Measurements from ENCODE around the gene SERTAD1. TPM values are rescaled to one million over a fixed set of nuclear protein-coding genes. Genes with fewer than 3 reads are reported as not detected.

The SERTAD1 gene
- total and polyA plus RNA-seq, 9 donors: 5.7 to 9.8 (median 8.1) TPM

DNA sequence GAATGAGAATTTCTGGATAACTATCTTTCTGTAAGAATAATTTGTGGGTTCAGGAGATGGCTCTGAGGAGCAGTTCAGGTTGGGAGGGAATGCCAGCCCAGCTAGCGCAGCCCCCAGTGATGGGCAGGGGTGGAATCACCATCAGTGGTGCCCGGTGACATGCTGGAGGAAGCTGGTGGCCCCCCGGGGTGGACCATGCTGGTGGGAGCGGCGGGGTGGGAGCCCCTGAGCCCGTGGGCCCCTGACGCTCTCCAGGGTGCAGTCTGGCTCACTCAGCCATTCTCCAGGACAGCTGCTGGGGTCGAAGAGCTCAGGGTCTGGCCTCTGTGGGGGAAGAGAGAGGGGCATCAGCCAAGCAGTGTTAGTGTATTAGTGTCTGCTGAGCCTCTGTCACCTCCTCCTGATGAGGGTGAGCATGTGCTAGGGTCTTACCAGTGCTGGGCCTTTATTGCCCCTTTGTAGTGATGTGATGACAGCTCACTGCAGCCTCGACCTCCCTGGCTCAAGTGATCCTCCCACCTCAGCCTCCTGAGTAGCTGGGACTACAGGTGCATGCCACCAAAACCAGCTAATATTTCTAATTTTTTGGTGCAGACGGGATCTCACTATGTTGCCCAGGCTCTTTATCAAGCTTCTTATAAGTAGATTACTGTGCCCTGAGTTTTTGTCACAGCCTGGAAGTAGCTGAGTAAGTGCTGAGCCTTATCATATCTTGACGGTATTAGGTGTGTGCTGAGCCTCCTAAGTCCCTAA is 46.2 kb downstream of the SERTAD1 start:
- Histone ChIP-seq H3K4me1 (ENCODE audit: control insufficient read depth, insufficient read depth, low read length) (no peaks in the 10 kb centered on the region), H3K27me3 (ENCODE audit: control insufficient read depth, insufficient read depth, low read length) (no peaks in the 10 kb centered on the region), H3K27ac (ENCODE audit: low read length) (no peak overlapping the region), H3K9me3 (replicated peaks; ENCODE audit: control insufficient read depth, low read depth, low read length) (no peaks in the 10 kb centered on the region), H3K36me3 (ENCODE audit: control insufficient read depth, insufficient read depth, low read length) (peaks cover 40% of the 10 kb centered on the region), H3K4me3 (ENCODE audit: low read length) (no peak overlapping the region)
- 77% methylated on average over 6 of the region's 11 CpGs for WGBS (ENCODE audit: insufficient coverage)
- DNase-seq: no peak

DNA sequence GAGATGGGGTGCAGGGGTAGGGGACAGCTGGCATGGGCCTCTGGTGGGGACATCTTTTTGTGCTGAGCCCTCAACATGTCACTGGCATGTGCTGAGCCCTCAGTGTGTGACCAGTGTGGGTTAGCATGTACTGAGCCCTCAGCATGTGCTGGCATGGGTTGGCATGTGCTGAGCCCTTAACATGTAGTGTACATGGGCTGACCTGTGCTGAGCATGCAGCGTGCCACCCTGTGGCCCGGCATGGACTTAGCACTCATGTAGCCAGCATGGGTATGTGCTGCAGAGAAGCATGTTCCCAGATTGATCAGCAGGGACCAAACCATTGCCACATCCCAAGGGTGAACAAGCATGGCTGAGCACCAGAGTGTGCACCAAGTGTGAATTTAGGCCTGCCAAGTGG is 47.3 kb downstream of the SERTAD1 start:
- Histone ChIP-seq H3K4me1 (ENCODE audit: control insufficient read depth, insufficient read depth, low read length) (no peaks in the 10 kb centered on the region), H3K27ac (ENCODE audit: low read length) (no peak overlapping the region), H3K36me3 (ENCODE audit: control insufficient read depth, insufficient read depth, low read length) (peaks cover 48% of the 10 kb centered on the region), H3K9me3 (replicated peaks; ENCODE audit: control insufficient read depth, low read depth, low read length) (no peaks in the 10 kb centered on the region), H3K27me3 (ENCODE audit: control insufficient read depth, insufficient read depth, low read length) (no peaks in the 10 kb centered on the region), H3K4me3 (ENCODE audit: low read length) (no peak overlapping the region)
- DNase-seq: no peak
- WGBS (ENCODE audit: insufficient coverage): 86% methylated on average over 2 of the region's 2 CpGs

DNA sequence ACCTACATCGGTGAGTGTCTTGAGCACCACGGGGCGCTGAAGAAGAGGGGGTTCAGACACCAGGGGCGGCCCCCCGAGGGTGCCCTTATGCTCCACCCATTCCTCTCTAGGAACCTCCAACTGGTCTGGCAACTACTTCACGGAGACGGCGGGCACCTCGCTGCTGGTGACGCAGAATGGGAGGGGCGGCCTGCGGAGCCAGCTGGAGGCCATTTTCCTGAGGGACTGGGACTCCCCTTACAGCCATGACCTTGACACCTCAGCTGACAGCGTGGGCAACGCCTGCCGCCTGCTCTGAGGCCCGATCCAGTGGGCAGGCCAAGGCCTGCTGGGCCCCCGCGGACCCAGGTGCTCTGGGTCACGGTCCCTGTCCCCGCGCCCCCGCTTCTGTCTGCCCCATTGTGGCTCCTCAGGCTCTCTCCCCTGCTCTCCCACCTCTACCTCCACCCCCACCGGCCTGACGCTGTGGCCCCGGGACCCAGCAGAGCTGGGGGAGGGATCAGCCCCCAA is 47.9 kb downstream of the SERTAD1 start:
- Histone ChIP-seq H3K4me1 (ENCODE audit: control insufficient read depth, insufficient read depth, low read length) (no peaks in the 10 kb centered on the region), H3K36me3 (ENCODE audit: control insufficient read depth, insufficient read depth, low read length) (peaks cover 54% of the 10 kb centered on the region), H3K27ac (ENCODE audit: low read length) (no peak overlapping the region), H3K4me3 (ENCODE audit: low read length) (no peak overlapping the region), H3K9me3 (replicated peaks; ENCODE audit: control insufficient read depth, low read depth, low read length) (no peaks in the 10 kb centered on the region), H3K27me3 (ENCODE audit: control insufficient read depth, insufficient read depth, low read length) (no peaks in the 10 kb centered on the region)
- DNase-seq: no peak
- WGBS (ENCODE audit: insufficient coverage): 80% methylated on average over 21 of the region's 25 CpGs

DNA sequence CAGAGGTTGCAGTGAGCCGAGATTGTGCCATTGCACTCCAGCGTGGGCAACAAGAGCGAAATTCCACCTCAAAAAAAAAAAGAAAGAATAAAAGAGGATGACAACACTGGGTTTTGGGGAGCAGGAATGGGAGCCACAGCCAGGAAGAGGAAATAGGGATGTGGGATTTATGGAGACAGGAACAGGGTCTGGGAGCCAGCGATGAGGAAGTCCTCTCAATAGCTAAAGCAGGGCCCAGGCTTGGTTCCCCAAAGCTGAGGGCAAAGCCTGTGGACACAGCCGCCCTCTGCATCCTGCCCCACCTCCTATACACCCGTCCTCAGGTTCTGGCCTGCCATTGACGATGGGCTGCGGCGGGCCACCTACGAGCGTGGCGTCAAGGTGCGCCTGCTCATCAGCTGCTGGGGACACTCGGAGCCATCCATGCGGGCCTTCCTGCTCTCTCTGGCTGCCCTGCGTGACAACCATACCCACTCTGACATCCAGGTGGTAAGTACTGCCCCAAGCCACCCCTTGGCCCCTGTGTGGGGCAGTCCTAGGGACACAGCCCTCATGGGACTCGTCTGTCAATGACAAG is 49.4 kb downstream of the SERTAD1 start:
- Histone ChIP-seq H3K27me3 (ENCODE audit: control insufficient read depth, insufficient read depth, low read length) (no peaks in the 10 kb centered on the region), H3K9me3 (replicated peaks; ENCODE audit: control insufficient read depth, low read depth, low read length) (no peaks in the 10 kb centered on the region), H3K4me3 (ENCODE audit: low read length) (no peak overlapping the region), H3K4me1 (ENCODE audit: control insufficient read depth, insufficient read depth, low read length) (no peaks in the 10 kb centered on the region), H3K27ac (ENCODE audit: low read length) (no peak overlapping the region), H3K36me3 (ENCODE audit: control insufficient read depth, insufficient read depth, low read length) (peaks cover 69% of the 10 kb centered on the region)
- WGBS (ENCODE audit: insufficient coverage): 85% methylated on average over 14 of the region's 17 CpGs
- no peak for DNase-seq

DNA sequence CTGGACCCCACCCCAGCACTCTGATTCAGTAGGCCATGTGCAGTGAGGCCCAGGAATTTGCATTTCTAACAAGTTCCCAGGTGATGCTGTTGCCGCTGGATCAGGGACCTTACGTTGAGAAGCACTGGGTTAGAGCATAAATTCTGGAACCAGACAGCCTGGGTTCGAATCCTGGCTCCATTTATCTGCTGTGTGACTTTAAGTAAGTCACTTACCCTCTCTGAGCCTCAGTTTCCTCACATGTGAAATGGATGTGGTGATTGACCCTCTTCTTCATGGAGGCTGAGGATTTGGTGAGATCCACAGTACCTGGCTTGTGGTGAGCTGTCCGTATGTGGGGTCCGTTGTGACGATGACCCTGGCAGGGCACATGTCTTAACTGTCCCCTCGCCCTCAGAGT is 51.7 kb downstream of the SERTAD1 start:
- H3K4me3 ChIP-seq (ENCODE audit: low read length): no peak overlapping the region
- H3K36me3 ChIP-seq (ENCODE audit: control insufficient read depth, insufficient read depth, low read length): peaks cover 75% of the 10 kb centered on the region
- no peak for DNase-seq
- H3K4me1 ChIP-seq (ENCODE audit: control insufficient read depth, insufficient read depth, low read length): peaks cover 2% of the 10 kb centered on the region
- H3K9me3 ChIP-seq (replicated peaks; ENCODE audit: control insufficient read depth, low read depth, low read length): no peaks in the 10 kb centered on the region
- WGBS (ENCODE audit: insufficient coverage): 91% methylated on average over 7 of the region's 7 CpGs
- H3K27ac ChIP-seq (ENCODE audit: low read length): no peak overlapping the region
- H3K27me3 ChIP-seq (ENCODE audit: control insufficient read depth, insufficient read depth, low read length): no peaks in the 10 kb centered on the region

DNA sequence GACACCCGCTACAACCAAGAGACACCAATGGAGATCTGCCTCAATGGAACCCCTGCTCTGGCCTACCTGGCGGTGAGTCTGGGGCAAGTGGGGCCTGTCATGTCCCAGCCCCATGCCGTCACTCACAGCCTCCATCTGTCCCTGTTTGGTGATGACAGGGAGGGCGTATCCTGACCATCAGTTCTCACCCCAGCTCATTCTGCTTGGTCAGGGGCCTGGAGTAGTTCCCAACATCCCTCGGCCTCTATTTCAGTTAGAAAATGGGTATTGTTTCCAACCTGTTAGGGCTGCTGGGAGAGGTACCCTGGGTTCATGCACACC is 54.0 kb downstream of the SERTAD1 start:
- Histone ChIP-seq H3K4me3 (ENCODE audit: low read length) (no peak overlapping the region), H3K27ac (ENCODE audit: low read length) (no peak overlapping the region), H3K27me3 (ENCODE audit: control insufficient read depth, insufficient read depth, low read length) (no peaks in the 10 kb centered on the region), H3K36me3 (ENCODE audit: control insufficient read depth, insufficient read depth, low read length) (peaks cover 81% of the 10 kb centered on the region), H3K9me3 (replicated peaks; ENCODE audit: control insufficient read depth, low read depth, low read length) (no peaks in the 10 kb centered on the region), H3K4me1 (ENCODE audit: control insufficient read depth, insufficient read depth, low read length) (peaks cover 20% of the 10 kb centered on the region)
- no peak for DNase-seq
- 94% methylated on average over 2 of the region's 5 CpGs for WGBS (ENCODE audit: insufficient coverage)

Other genes with a start within 250 kb of the SERTAD1 start
- gene MAP3K10, start 234.6 kb downstream of the SERTAD1 start, total RNA-seq: 4.2 TPM
- 10 to 100 TPM in 6 of 8 donors, 1 to 10 TPM in 2; 7.4 to 12.6 (median 11.0) TPM for gene MAP3K10, start 234.6 kb downstream of the SERTAD1 start, polyA plus RNA-seq (ENCODE audit: insufficient read depth in 1 of 8, insufficient read length in 8 of 8, low replicate concordance in 1 of 8)
- gene TTC9B, start 207.6 kb downstream of the SERTAD1 start, total RNA-seq: 0.09 TPM
- gene TTC9B, start 207.6 kb downstream of the SERTAD1 start, polyA plus RNA-seq (ENCODE audit: insufficient read depth in 1 of 8, insufficient read length in 8 of 8, low replicate concordance in 1 of 8): under 1 TPM in 5 of 8 donors, not detected in 3; 0.08 to 0.13 (median 0.12) TPM
- 0.31 TPM for gene CCNP, start 199.3 kb downstream of the SERTAD1 start, total RNA-seq
- under 1 TPM; 0.23 to 0.65 (median 0.39) TPM for gene CCNP, start 199.3 kb downstream of the SERTAD1 start, polyA plus RNA-seq (ENCODE audit: insufficient read depth in 1 of 8, insufficient read length in 8 of 8, low replicate concordance in 1 of 8)
- 120 TPM for gene AKT2, start 140.6 kb downstream of the SERTAD1 start, total RNA-seq
- gene AKT2, start 140.6 kb downstream of the SERTAD1 start, polyA plus RNA-seq (ENCODE audit: insufficient read depth in 1 of 8, insufficient read length in 8 of 8, low replicate concordance in 1 of 8): 100 to 1,000 TPM; 149 to 223 (median 176) TPM
- 36.6 TPM for gene C19orf47, start 77.6 kb downstream of the SERTAD1 start, total RNA-seq
- gene C19orf47, start 77.6 kb downstream of the SERTAD1 start, polyA plus RNA-seq (ENCODE audit: insufficient read depth in 1 of 8, insufficient read length in 8 of 8, low replicate concordance in 1 of 8): 10 to 100 TPM; 54.3 to 70.2 (median 58.8) TPM
- gene PLD3, start 77.3 kb downstream of the SERTAD1 start, total RNA-seq: 255 TPM
- gene PLD3, start 77.3 kb downstream of the SERTAD1 start, polyA plus RNA-seq (ENCODE audit: insufficient read depth in 1 of 8, insufficient read length in 8 of 8, low replicate concordance in 1 of 8): 100 to 1,000 TPM; 193 to 271 (median 265) TPM
- gene HIPK4, start 35.8 kb downstream of the SERTAD1 start, total RNA-seq: 0.13 TPM
- gene HIPK4, start 35.8 kb downstream of the SERTAD1 start, polyA plus RNA-seq (ENCODE audit: insufficient read depth in 1 of 8, insufficient read length in 8 of 8, low replicate concordance in 1 of 8): 1 to 10 TPM; 1.2 to 3.7 (median 1.9) TPM
- gene PRX, start 12.6 kb downstream of the SERTAD1 start, total RNA-seq: 7.7 TPM
- 1 to 10 TPM; 7.0 to 9.3 (median 7.8) TPM for gene PRX, start 12.6 kb downstream of the SERTAD1 start, polyA plus RNA-seq (ENCODE audit: insufficient read depth in 1 of 8, insufficient read length in 8 of 8, low replicate concordance in 1 of 8)
- 45.5 TPM for gene SERTAD3, start 18.3 kb upstream of the SERTAD1 start, total RNA-seq
- 10 to 100 TPM; 48.9 to 66.1 (median 54.3) TPM for gene SERTAD3, start 18.3 kb upstream of the SERTAD1 start, polyA plus RNA-seq (ENCODE audit: insufficient read depth in 1 of 8, insufficient read length in 8 of 8, low replicate concordance in 1 of 8)
- 57.9 TPM for gene BLVRB, start 39.8 kb upstream of the SERTAD1 start, total RNA-seq
- gene BLVRB, start 39.8 kb upstream of the SERTAD1 start, polyA plus RNA-seq (ENCODE audit: insufficient read depth in 1 of 8, insufficient read length in 8 of 8, low replicate concordance in 1 of 8): 10 to 100 TPM; 41.4 to 55.7 (median 42.7) TPM
- 0.40 TPM for gene SPTBN4, start 41.0 kb upstream of the SERTAD1 start, total RNA-seq
- gene SPTBN4, start 41.0 kb upstream of the SERTAD1 start, polyA plus RNA-seq (ENCODE audit: insufficient read depth in 1 of 8, insufficient read length in 8 of 8, low replicate concordance in 1 of 8): under 1 TPM; 0.23 to 0.73 (median 0.50) TPM
- gene SHKBP1, start 150.9 kb upstream of the SERTAD1 start, total RNA-seq: 8.2 TPM
- 10 to 100 TPM; 18.6 to 29.8 (median 21.6) TPM for gene SHKBP1, start 150.9 kb upstream of the SERTAD1 start, polyA plus RNA-seq (ENCODE audit: insufficient read depth in 1 of 8, insufficient read length in 8 of 8, low replicate concordance in 1 of 8)
- 69.6 TPM for gene LTBP4, start 175.4 kb upstream of the SERTAD1 start, total RNA-seq
- gene LTBP4, start 175.4 kb upstream of the SERTAD1 start, polyA plus RNA-seq (ENCODE audit: insufficient read depth in 1 of 8, insufficient read length in 8 of 8, low replicate concordance in 1 of 8): 100 to 1,000 TPM; 209 to 383 (median 313) TPM

Data from muscle of leg (tissue), 11 donors.